K562 (cell line): Measurements from ENCODE around the gene KDM4F.

Experiments used
- EP300 ChIP-seq: IDR thresholded peaks from 2 replicates; pipeline ENCODE4 v1.6.1; 2012; ENCODE audit warnings: low read length, improper control_type of control experiment
- FOXK2 ChIP-seq, 2 experiments: fragments of 450-650 bp; IDR thresholded peaks in 1 of 2; conservative IDR thresholded peaks in 1 of 2; 2 replicates each; pipeline ENCODE4 v1.6.1; 2016; ENCODE audit warnings: low read depth in 2 of 2, mild to moderate bottlenecking in 1 of 2
- JUND ChIP-seq, 2 experiments: IDR thresholded peaks; 2 replicates in 1 of 2; 3 replicates in 1 of 2; pipeline ENCODE4 v1.6.1; 2011; ENCODE audit warnings: borderline replicate concordance in 2 of 2, low read depth in 2 of 2, low read length in 2 of 2, improper control_type of control experiment in 1 of 2, missing biosample characterization in 1 of 2, missing genetic modification characterization in 1 of 2, missing genetic modification reagents in 1 of 2
- POLR2A ChIP-seq: fragments of 450-650 bp; conservative IDR thresholded peaks from 2 replicates; pipeline ENCODE4 v1.6.1; 2016
- RBBP5 ChIP-seq: fragments of 200-600 bp; sonication (generic); IDR thresholded peaks from 2 replicates; pipeline ENCODE4 v1.6.1; 2012; ENCODE audit warnings: borderline replicate concordance, mild to moderate bottlenecking, low read length, control low read depth, inconsistent platforms; ENCODE audit not compliant: insufficient read depth, poor library complexity, severe bottlenecking
- SREBF1 ChIP-seq: fragments of 150-350 bp; IDR thresholded peaks from 2 replicates; pipeline ENCODE4 v1.6.1; 2014; ENCODE audit warnings: antibody characterized with exemption, low read depth, low read length, borderline replicate concordance
- ZNF263 ChIP-seq: sonication (generic); formaldehyde crosslinking; IDR thresholded peaks from 2 replicates; pipeline ENCODE4 v1.8.0; 2022; ENCODE audit warnings: mild to moderate bottlenecking, missing genetic modification reagents, borderline replicate concordance

- TF ChIP-seq POLR2A (peak; percentile 35; the same call in 1 of the 2 replicates), SREBF1 (no peak), ZNF263 (CRISPR knock-in tag) (no peak), FOXK2 (conservative IDR thresholded peaks at IDR 0.05 in 1 of 2, IDR thresholded peaks at IDR 0.05 in 1 of 2; ENCODE audit: low read depth in 2 of 2) (no peak), EP300 (no peak), RBBP5 (no peak), JUND (IDR thresholded peaks at IDR 0.05; ENCODE audit: borderline replicate concordance, low read depth, low read length) (no peak), JUND (tag; IDR thresholded peaks at IDR 0.05; ENCODE audit: borderline replicate concordance, low read depth, low read length) (no peak)
These were observed 23.7 kb downstream of the KDM4F start for GRCh38 chr11:95072948-95073347.
